Ovary (tissue), 9 donors: ENCODE data around the gene FAS. TPM values are rescaled to one million over a fixed set of nuclear protein-coding genes. Genes with fewer than 3 reads are reported as not detected.

Experiments used
- DNase-seq, 5 donors: peaks; one replicate each; pipeline ENCODE4 v3.0.0-alpha.2; 2019 to 2020
- H3K27ac ChIP-seq, 2 donors: fragments of 200-600 bp; one replicate each; pipeline versions ENCODE4 v1.5.1 to v1.8.0; 2019 to 2022
- H3K27me3 ChIP-seq: fragments of 200-600 bp; one replicate; pipeline ENCODE4 v1.8.0; 2022
- H3K36me3 ChIP-seq: fragments of 200-600 bp; sonication (generic); one replicate; pipeline ENCODE4 v1.5.1; 2019
- H3K4me1 ChIP-seq: one replicate; pipeline ENCODE4 v1.8.1; 2013; ENCODE audit warnings: mild to moderate bottlenecking, moderate library complexity; ENCODE audit not compliant: insufficient read depth
- H3K4me3 ChIP-seq: fragments of 200-600 bp; sonication (generic); one replicate; pipeline ENCODE4 v1.5.1; 2017
- H3K9me3 ChIP-seq, 2 donors: fragments of 200-600 bp in 1 of 2; sonication (generic) in 1 of 2; one replicate each; pipeline versions ENCODE4 v1.5.1 to v1.8.1; 2013 to 2019; ENCODE audit warnings: mild to moderate bottlenecking in 1 of 2, moderate library complexity in 1 of 2
- CTCF ChIP-seq, 3 donors: fragments of 450-650 bp in 2 of 3; fragments of 200-600 bp in 1 of 3; IDR thresholded peaks; one replicate each; pipeline versions ENCODE4 v1.5.1 to v1.8.0; 2016 to 2022; ENCODE audit warnings: antibody characterized with exemption in 3 of 3, mild to moderate bottlenecking in 1 of 3
- EP300 ChIP-seq: sonication (generic); formaldehyde crosslinking; IDR thresholded peaks from one replicate; pipeline ENCODE4 v1.6.1; 2017; ENCODE audit warnings: antibody characterized with exemption
- POLR2A ChIP-seq: fragments of 450-650 bp; IDR thresholded peaks from one replicate; pipeline ENCODE4 v1.6.1; 2017; ENCODE audit warnings: antibody characterized with exemption, mild to moderate bottlenecking, moderate library complexity
- WGBS, 3 donors: extraction: QIAGEN DNeasy Blood & Tissue Kit in 1 of 3; methylation state at CpG; one replicate each; pipeline versions ENCODE4 v1.1.5 to v1.1.7; 2013 to 2017; 5-methylcytosine and 5-hydroxymethylcytosine counted together
- intact Hi-C, 4 donors: fragments of 100-400 bp; cut with DNase I; formaldehyde crosslinking; loops; one replicate each; pipeline versions ENCODE4 v1.11.0 to v1.15.1; 2022 to 2023
- polyA plus RNA-seq, 2 donors: library from polyadenylated mRNA; stranded (reverse); fragments of 200-250 nt in 1 of 2; fragments of 350-450 nt in 1 of 2; fragmentation: Illumina TruSeq in 1 of 2; extraction: RNeasy Lipid Tissue Mini Kit (QIAGEN cat#74804) in 1 of 2; gene quantifications; one replicate each; pipeline ENCODE4 v1.2.3, GENCODE V29; 2013 to 2014
- total RNA-seq, 7 donors: library from RNA; depleted of rRNA in 2 of 7; stranded (reverse); fragments of >200 nt in 2 of 7; fragmentation: NEBNext Ultra II Directional in 3 of 7; extraction: Animal tissue kit (Norgen Biotek cat#: 25700) in 3 of 7; gene quantifications; one replicate each; pipeline versions ENCODE4 v1.1.0 to v1.2.4, GENCODE V29; 2016 to 2023
- donor health status: DM: no; HTN: no; CAD: no; lungs with moderate emphysema.
- donor health status: DM: no; HTN: no; CAD: no.
- donor health status: Bipolar disorder and iron deficiency.
- donor health status: DM: yes; HTN: yes; CAD: no.
- donor health status: DM: no; HTN: no; CAD: no.
- donor health status: DM: yes; HTN: yes; CAD: no.

Gene FAS
- total and polyA plus RNA-seq, 9 donors, result 33.1 to 75.9 (median 43.5) TPM

DNA sequence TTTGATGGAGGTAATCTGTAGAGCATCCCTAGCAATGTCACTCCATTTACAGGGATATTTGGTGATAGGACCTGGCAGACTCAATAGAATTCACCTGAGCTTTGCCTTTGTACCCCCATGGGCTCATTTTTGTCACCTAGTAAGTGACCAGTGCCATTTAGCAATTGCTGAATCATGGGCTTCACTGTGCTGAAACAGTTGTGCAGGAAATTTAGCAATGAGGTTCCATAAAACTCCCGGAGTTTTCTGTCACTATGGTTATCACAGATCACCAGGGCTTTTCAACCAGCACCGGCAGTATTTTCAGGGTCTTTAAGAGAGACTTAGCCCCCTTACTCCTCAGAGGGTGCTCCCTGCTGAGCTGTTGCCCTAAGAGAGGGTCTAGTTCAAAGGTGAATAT lies 40.2 kb downstream of the FAS start:
- no peak for TF ChIP-seq CTCF (IDR thresholded peaks at IDR 0.05)
- no peak for TF ChIP-seq EP300
- TF ChIP-seq POLR2A, result no peak
- no peak overlapping the region for H3K4me3 ChIP-seq
- no peaks in the 10 kb centered on the region for H3K27me3 ChIP-seq
- H3K36me3 ChIP-seq, result no peaks in the 10 kb centered on the region
- no peak for DNase-seq
- no peaks in the 10 kb centered on the region for H3K9me3 ChIP-seq
- intact Hi-C loops, result loop anchor here in 2 of 4 donors (1.0 to 5.0 kb wide), 2 partner anchors 182 to 183 kb away; no protein-coding TSS in a partner anchor
- peak overlapping the region in 1 of 2 donors; percentile 17 for H3K27ac ChIP-seq
- H3K4me1 ChIP-seq, result no peaks in the 10 kb centered on the region
- 84 to 87% (median 86%) methylated on average over 2 of the region's 2 CpGs for WGBS, 3 donors

DNA sequence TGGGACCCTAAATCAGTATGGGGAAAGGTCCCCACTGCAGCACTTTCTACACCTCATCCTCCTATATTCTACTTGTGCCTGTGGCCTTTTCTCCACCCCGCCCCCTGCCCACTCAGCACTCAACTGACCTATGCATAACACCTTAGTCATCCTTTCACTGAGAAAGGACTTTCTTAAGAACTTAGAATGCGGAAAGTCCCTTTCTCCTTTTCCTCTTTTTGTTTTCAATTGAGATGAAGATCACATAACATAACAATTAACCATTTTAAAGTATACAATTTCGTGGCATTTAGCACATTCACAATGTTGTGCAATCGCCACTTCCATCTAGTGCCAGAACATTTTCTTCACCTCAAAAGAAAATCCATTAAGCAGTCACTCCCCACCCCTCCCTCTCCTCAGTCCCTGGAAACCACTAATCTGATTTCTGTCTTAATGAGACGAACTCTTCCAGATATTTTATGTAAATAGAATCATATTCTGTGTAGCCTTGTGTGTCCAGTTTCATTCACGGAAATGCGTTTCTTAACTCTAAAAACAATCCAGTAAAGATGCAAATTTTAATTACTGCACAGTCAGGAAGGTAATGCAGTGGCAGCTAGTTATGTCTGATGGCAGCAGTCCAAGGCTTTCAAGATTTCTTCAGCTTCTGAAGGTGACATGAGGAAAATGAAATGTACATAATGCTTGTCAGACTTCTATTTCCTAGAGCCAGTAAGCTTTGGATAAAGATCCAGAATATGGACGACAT lies 41.7 kb downstream of the FAS start:
- Histone ChIP-seq H3K9me3 (no peaks in the 10 kb centered on the region), H3K4me1 (no peaks in the 10 kb centered on the region), H3K27ac (no peak overlapping the region), H3K36me3 (no peaks in the 10 kb centered on the region), H3K4me3 (no peak overlapping the region), H3K27me3 (no peaks in the 10 kb centered on the region)
- WGBS, 3 donors, result 64 to 68% (median 65%) methylated on average over 8 of the region's 8 CpGs
- DNase-seq, result no peak
- intact Hi-C loops, result loop anchor here in 1 of 4 donors (5.0 kb wide), 1 partner anchor 180 kb away; no protein-coding TSS in a partner anchor
- TF ChIP-seq CTCF (IDR thresholded peaks at IDR 0.05) (no peak), POLR2A (no peak), EP300 (no peak)

DNA sequence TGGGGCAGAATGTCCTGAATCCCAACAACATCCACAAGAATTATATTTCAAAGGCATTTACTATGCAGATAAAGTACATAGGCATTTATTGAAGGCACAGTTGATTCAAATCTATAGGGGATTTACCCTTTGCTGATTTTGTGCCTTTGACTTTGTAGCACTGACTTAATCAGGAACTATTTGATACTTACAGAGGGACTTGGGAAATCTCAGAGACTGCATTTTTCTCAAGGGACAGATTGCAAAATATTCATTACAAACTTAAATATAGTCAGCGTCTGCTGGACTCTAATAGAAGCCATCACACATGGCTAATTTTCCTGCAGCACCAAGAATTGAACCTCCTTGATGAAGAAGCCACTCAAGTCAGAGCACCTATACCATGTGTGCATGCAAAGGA lies 44.9 kb downstream of the FAS start:
- intact Hi-C loops, result no loop called here
- DNase-seq, result no peak
- Histone ChIP-seq H3K4me3 (no peak overlapping the region), H3K4me1 (no peaks in the 10 kb centered on the region), H3K9me3 (no peaks in the 10 kb centered on the region), H3K36me3 (no peaks in the 10 kb centered on the region), H3K27ac (no peak overlapping the region), H3K27me3 (no peaks in the 10 kb centered on the region)
- TF ChIP-seq CTCF (IDR thresholded peaks at IDR 0.05) (no peak), POLR2A (no peak), EP300 (no peak)
- WGBS, 3 donors, result 69 to 81% (median 70%) methylated on average over 1 of the region's 1 CpG

- Histone ChIP-seq H3K27me3 (no peaks in the 10 kb centered on the region), H3K9me3 (no peaks in the 10 kb centered on the region), H3K4me1 (no peaks in the 10 kb centered on the region), H3K36me3 (no peaks in the 10 kb centered on the region), H3K4me3 (no peak overlapping the region), H3K27ac (no peak overlapping the region)
- no peak for DNase-seq
- intact Hi-C loops, result no loop called here
- WGBS, 3 donors, result 90 to 94% (median 93%) methylated on average over 3 of the region's 3 CpGs
- TF ChIP-seq EP300, result no peak
- TF ChIP-seq POLR2A, result no peak
- no peak for TF ChIP-seq CTCF (IDR thresholded peaks at IDR 0.05)
Observed at GRCh38 chr10:89037096-89037495, 46.5 kb downstream of the FAS start.
